ENCODE data around the gene PHACTR1.

DNA sequence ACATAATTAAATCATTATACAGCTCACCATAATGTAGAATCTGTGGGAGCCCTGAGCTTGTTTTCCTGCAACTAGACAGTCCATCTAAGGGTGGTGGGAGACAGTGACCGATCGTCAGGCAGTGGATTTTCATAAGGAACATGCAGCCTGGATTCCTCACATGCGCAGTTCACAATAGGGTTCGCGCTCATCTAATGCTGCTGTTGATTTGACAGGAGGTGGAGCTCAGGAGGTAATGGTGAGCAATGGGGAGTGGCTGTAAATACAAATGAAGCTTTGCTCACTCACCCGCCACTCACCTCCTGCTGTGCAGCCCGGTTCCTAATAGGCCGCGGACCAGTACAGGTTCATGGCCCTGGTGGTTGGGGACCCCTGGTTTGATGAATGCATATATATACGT is 470.3 kb downstream of the PHACTR1 start:
- TF ChIP-seq POLR2A (IDR thresholded peaks at IDR 0.05): no peak
- TF ChIP-seq, protein P1, sequence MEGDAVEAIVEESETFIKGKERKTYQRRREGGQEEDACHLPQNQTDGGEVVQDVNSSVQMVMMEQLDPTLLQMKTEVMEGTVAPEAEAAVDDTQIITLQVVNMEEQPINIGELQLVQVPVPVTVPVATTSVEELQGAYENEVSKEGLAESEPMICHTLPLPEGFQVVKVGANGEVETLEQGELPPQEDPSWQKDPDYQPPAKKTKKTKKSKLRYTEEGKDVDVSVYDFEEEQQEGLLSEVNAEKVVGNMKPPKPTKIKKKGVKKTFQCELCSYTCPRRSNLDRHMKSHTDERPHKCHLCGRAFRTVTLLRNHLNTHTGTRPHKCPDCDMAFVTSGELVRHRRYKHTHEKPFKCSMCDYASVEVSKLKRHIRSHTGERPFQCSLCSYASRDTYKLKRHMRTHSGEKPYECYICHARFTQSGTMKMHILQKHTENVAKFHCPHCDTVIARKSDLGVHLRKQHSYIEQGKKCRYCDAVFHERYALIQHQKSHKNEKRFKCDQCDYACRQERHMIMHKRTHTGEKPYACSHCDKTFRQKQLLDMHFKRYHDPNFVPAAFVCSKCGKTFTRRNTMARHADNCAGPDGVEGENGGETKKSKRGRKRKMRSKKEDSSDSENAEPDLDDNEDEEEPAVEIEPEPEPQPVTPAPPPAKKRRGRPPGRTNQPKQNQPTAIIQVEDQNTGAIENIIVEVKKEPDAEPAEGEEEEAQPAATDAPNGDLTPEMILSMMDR (IDR thresholded peaks at IDR 0.05): no peak
